ENCODE data around the gene FOXP1.

- no peak for TF ChIP-seq MXD1 (CRISPR knock-in tag; IDR thresholded peaks at IDR 0.05)
- no peak for TF ChIP-seq ZNF142 (CRISPR knock-in tag; IDR thresholded peaks at IDR 0.05)
- TF ChIP-seq MYC (CRISPR knock-in tag; IDR thresholded peaks at IDR 0.05; ENCODE audit: borderline replicate concordance), result no peak
- no peak for TF ChIP-seq PRDM4 (CRISPR knock-in tag; IDR thresholded peaks at IDR 0.05; ENCODE audit: borderline replicate concordance)
These were observed 332.3 kb downstream of the FOXP1 start for GRCh38 chr3:71251156-71251775.
